Measurements from ENCODE around the gene NUMA1. TPM values are rescaled to one million over a fixed set of nuclear protein-coding genes. Genes with fewer than 3 reads are reported as not detected.

The NUMA1 gene
- total and polyA plus RNA-seq, 2 of the 8 experiments (the other 6 are each of a cell fraction or from before 2014, with no cell fraction given) = 101 to 107 TPM

GRCh38 chr11:71964641-71965040 lies 115.7 kb downstream of the NUMA1 start:
- 90% methylated on average over 4 of the region's 4 CpGs; no CpG with 5 or more reads in 1 of the 2 experiments for WGBS, 2 experiments (ENCODE audit: extremely low coverage in 1 of 2, insufficient coverage in 1 of 2, insufficient read length in 1 of 2, insufficient replicate concordance in 2 of 2, low coverage in 1 of 2, low lambda C conversion rate in 2 of 2, missing lambda C conversion rate in 1 of 2)
- TF ChIP-seq TBP (IDR thresholded peaks at IDR 0.05; ENCODE audit: low read depth, low read length) (no peak), KDM1A (IDR thresholded peaks at IDR 0.05; ENCODE audit: borderline replicate concordance, low read length) (no peak), SIX5 (IDR thresholded peaks at IDR 0.05; ENCODE audit: low read depth, low read length) (no peak), EP300 (IDR thresholded peaks at IDR 0.05; ENCODE audit: borderline replicate concordance in 1 of 2, low read depth in 2 of 2, low read length in 2 of 2) (no peak), ATF2 (IDR thresholded peaks at IDR 0.05; ENCODE audit: low read length) (no peak), HDAC2 (IDR thresholded peaks at IDR 0.05; ENCODE audit: borderline replicate concordance in 1 of 2, low read depth in 2 of 2, low read length in 2 of 2) (no peak), PHF8 (conservative IDR thresholded peaks at IDR 0.05; ENCODE audit: low read depth, low read length) (no peak), ZNF274 (IDR thresholded peaks at IDR 0.05; ENCODE audit: borderline replicate concordance, extremely low read depth, low read length) (no peak), KDM4A (IDR thresholded peaks at IDR 0.05; ENCODE audit: low read depth, low read length, severe bottlenecking) (no peak), CHD2 (IDR thresholded peaks at IDR 0.05; ENCODE audit: low read length) (no peak), SAP30 (IDR thresholded peaks at IDR 0.05; ENCODE audit: insufficient read depth, insufficient replicate concordance, low read length) (no peak)

More at GRCh38 chr11:71964641-71965040, 115.7 kb downstream of the NUMA1 start:
- H3K4ac ChIP-seq (replicated peaks; ENCODE audit: insufficient read length, low read depth, low read length) = no peak overlapping the region
- no peaks in the 10 kb centered on the region for H3K23me2 ChIP-seq (ENCODE audit: low read depth, low read length)
- H3K4me2 ChIP-seq (ENCODE audit: insufficient read depth in 1 of 2, low read depth in 2 of 2, low read length in 2 of 2) = no peak overlapping the region
- ChIA-PET POLR2A (ENCODE audit: partially characterized antibody) (no interaction called here), CTCF (ENCODE audit: partially characterized antibody) (interaction anchor here (0.9 to 1.4 kb wide), 3 partner anchors 9 to 21 kb away, joined by 3 to 4 read pairs (median 3); no protein-coding TSS in a partner anchor)
- FAIRE-seq (no peak), DNase-seq (ENCODE audit: low read depth in 1 of 2, low spot score in 2 of 2) (no peak)
- H2BK120ac ChIP-seq (replicated peaks; ENCODE audit: low read depth, low read length) = no peak overlapping the region
- H3K23ac ChIP-seq (ENCODE audit: insufficient read length) = no peak overlapping the region
- H3K27ac ChIP-seq (ENCODE audit: low read depth, low read length) = no peak overlapping the region
- no peak overlapping the region for H4K5ac ChIP-seq (ENCODE audit: insufficient read length, low read depth, low read length)
- H2BK5ac ChIP-seq (ENCODE audit: low read depth, low read length) = no peak overlapping the region
- no peak overlapping the region for H3K4me3 ChIP-seq (ENCODE audit: extremely low read depth in 1 of 4, insufficient read depth in 2 of 4, low read depth in 3 of 4, low read length in 4 of 4)
- no peak overlapping the region for H3K18ac ChIP-seq (ENCODE audit: extremely low read depth, low read length)
- no peak overlapping the region for H2AK5ac ChIP-seq (ENCODE audit: low read depth, low read length)
- H4K20me1 ChIP-seq (replicated peaks in 1 of 2; ENCODE audit: control insufficient read depth in 1 of 2, insufficient read depth in 2 of 2, low read length in 2 of 2) = peaks cover 0 to 4% of the 10 kb centered on the region in 2 experiments
- H3K27me3 ChIP-seq (replicated peaks in 1 of 4; ENCODE audit: control insufficient read depth in 3 of 4, extremely low read depth in 1 of 4, insufficient read depth in 3 of 4, low read length in 3 of 4) = no peaks in the 10 kb centered on the region
- no peak overlapping the region for H4K91ac ChIP-seq (replicated peaks; ENCODE audit: insufficient read length, low read length)
- H3K9me3 ChIP-seq (ENCODE audit: insufficient read depth in 2 of 2, low read depth in 1 of 2, low read length in 1 of 2) = no peaks in the 10 kb centered on the region
- no peak overlapping the region for H2BK20ac ChIP-seq (ENCODE audit: low read length)
- H2AFZ ChIP-seq (ENCODE audit: low read length) = no peak overlapping the region
- no peaks in the 10 kb centered on the region for H3K4me1 ChIP-seq (replicated peaks in 1 of 4; ENCODE audit: control insufficient read depth in 3 of 4, insufficient read depth in 4 of 4, low read length in 3 of 4)
- peaks cover 0 to 25% (median 11%) of the 10 kb centered on the region in 4 experiments; a peak in 5 of 8 replicates for H3K36me3 ChIP-seq (ENCODE audit: control insufficient read depth in 2 of 4, insufficient read depth in 4 of 4, low read length in 3 of 4)
- no peak overlapping the region for H2BK15ac ChIP-seq (ENCODE audit: low read length)
- H3K14ac ChIP-seq (ENCODE audit: insufficient read length) = no peak overlapping the region
- H3K56ac ChIP-seq (replicated peaks; ENCODE audit: insufficient read length, low read depth, low read length) = no peak overlapping the region
- 0 out of 4 replicates have a peak, but pooled peaks cover 0 to 2% of the 10 kb centered on the region in 2 experiments for H3K79me2 ChIP-seq (ENCODE audit: control insufficient read depth in 1 of 2, insufficient read depth in 2 of 2, low read length in 2 of 2)
- H4K8ac ChIP-seq (ENCODE audit: extremely low read depth, insufficient read depth, low read length) = no peak overlapping the region
- no peaks in the 10 kb centered on the region; the same call in 1 of the 2 replicates for H3K79me1 ChIP-seq (ENCODE audit: low read depth, low read length)
- no peak overlapping the region for H2BK12ac ChIP-seq (ENCODE audit: low read depth, low read length)
- no peak overlapping the region for H3K9ac ChIP-seq (replicated peaks in 1 of 4; ENCODE audit: extremely low read depth in 1 of 4, low read depth in 3 of 4, low read length in 3 of 4)
